ENCODE results near the gene UAP1L1.

DNA sequence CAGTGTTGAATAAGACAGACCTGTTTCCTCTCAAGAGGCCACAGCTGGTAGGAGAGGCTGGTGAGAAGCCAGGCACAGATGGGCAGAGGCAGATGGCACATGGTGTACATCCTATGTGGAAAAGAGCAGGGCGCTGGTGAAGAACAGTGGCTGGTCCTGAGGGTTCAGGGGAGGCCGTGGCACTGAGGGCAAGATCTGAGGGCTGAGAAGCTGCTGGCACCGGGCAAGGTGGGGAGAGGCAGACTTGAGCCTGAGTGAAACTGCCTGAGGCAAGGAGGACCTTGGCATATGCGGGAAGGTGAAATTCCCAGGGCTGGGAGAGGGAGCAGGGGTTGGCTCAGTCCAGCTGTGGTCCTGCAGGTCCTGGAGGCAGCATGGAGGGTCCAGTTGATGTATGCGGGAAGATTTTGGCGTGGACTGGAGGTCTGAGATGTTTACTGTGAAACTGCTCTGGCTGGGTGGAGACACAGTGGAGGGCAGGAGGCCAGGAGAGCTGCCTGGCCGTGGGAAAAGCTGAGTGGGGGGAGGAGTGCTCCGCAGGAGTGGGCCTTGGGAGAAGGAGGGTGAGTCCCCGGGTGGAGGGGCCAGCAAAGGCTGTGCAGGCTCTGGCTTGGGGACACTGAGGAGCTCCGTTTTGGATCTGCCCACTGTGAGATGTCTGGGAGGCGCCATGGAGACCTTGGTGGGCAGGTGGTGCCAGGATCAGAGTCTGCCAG is 12.1 kb downstream of the UAP1L1 start:
- TF ChIP-seq CTCF (IDR thresholded peaks at IDR 0.05) (no peak), POLR2A (IDR thresholded peaks at IDR 0.05) (no peak)
